ENCODE measurements around the gene ARHGAP25.

- TF ChIP-seq CTCF (IDR thresholded peaks at IDR 0.05) (no peak), POLR2A (IDR thresholded peaks at IDR 0.05; ENCODE audit: low read depth) (no peak), POLR2AphosphoS5 (IDR thresholded peaks at IDR 0.05) (no peak), EP300 (IDR thresholded peaks at IDR 0.05) (no peak)
Measured at GRCh38 chr2:68710336-68710735, 24.3 kb upstream of the ARHGAP25 start.

All from esophagus muscularis mucosa (tissue), 4 donors.